Measurements from ENCODE around the gene EXOC2.

The EXOC2 gene, protein sequence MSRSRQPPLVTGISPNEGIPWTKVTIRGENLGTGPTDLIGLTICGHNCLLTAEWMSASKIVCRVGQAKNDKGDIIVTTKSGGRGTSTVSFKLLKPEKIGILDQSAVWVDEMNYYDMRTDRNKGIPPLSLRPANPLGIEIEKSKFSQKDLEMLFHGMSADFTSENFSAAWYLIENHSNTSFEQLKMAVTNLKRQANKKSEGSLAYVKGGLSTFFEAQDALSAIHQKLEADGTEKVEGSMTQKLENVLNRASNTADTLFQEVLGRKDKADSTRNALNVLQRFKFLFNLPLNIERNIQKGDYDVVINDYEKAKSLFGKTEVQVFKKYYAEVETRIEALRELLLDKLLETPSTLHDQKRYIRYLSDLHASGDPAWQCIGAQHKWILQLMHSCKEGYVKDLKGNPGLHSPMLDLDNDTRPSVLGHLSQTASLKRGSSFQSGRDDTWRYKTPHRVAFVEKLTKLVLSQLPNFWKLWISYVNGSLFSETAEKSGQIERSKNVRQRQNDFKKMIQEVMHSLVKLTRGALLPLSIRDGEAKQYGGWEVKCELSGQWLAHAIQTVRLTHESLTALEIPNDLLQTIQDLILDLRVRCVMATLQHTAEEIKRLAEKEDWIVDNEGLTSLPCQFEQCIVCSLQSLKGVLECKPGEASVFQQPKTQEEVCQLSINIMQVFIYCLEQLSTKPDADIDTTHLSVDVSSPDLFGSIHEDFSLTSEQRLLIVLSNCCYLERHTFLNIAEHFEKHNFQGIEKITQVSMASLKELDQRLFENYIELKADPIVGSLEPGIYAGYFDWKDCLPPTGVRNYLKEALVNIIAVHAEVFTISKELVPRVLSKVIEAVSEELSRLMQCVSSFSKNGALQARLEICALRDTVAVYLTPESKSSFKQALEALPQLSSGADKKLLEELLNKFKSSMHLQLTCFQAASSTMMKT

DNA sequence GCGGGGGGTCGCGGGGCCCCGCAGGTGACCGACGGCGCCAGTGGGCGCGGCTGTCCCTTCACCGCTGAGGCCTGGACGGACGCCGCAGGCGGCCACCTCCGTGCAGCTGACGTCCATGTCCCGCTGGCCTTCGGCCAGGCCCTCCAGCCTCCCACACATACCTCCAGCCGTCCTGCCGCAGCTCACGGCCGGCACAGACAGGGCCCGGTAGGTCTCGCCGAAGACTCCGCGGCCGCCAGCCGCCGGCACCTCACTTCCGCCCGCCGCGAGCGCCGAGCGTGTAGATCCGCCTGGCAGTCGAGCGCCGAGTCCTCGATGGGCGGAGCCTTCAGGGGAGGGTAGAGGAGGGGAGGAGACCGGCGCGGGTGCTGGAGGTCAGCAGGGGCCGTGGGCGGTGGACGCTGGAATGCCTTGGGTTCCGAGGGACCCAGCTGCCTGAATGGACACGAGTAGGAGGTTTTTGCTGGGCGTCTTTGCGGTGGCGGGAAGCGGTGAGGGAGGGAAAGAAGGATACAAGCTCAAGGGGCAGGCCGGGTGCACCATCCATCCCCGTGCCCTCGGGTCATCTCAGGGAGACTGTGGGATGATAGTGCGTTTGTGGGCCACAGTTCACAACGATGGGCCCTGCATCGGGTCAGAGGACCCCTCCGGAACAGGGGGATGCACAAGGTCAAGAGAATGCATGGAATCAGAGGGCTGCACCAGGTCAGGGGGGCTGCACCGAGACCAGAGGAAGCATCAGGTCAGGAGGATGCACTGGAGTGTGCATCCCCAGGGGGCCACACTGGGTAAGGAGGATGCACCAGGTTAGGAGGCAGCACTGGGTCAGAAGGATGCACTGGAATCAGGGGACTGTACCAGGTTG is at the start of gene EXOC2:
TSS of gene EXOC2 (minus strand) at position 282 of the 865 bp plus-strand sequence. CDS start 55,321 bp downstream, outside the sequence.
- peak; percentile 78 for DNase-seq (ENCODE audit: low read depth)
- TF ChIP-seq, protein P1, sequence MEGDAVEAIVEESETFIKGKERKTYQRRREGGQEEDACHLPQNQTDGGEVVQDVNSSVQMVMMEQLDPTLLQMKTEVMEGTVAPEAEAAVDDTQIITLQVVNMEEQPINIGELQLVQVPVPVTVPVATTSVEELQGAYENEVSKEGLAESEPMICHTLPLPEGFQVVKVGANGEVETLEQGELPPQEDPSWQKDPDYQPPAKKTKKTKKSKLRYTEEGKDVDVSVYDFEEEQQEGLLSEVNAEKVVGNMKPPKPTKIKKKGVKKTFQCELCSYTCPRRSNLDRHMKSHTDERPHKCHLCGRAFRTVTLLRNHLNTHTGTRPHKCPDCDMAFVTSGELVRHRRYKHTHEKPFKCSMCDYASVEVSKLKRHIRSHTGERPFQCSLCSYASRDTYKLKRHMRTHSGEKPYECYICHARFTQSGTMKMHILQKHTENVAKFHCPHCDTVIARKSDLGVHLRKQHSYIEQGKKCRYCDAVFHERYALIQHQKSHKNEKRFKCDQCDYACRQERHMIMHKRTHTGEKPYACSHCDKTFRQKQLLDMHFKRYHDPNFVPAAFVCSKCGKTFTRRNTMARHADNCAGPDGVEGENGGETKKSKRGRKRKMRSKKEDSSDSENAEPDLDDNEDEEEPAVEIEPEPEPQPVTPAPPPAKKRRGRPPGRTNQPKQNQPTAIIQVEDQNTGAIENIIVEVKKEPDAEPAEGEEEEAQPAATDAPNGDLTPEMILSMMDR (IDR thresholded peaks at IDR 0.05; ENCODE audit: low read length, missing control alignments): no peak
- H3K4me3 ChIP-seq (replicated peaks; ENCODE audit: low read depth, low read length): peak within 1 kb of the TSS; percentile 86

DNA sequence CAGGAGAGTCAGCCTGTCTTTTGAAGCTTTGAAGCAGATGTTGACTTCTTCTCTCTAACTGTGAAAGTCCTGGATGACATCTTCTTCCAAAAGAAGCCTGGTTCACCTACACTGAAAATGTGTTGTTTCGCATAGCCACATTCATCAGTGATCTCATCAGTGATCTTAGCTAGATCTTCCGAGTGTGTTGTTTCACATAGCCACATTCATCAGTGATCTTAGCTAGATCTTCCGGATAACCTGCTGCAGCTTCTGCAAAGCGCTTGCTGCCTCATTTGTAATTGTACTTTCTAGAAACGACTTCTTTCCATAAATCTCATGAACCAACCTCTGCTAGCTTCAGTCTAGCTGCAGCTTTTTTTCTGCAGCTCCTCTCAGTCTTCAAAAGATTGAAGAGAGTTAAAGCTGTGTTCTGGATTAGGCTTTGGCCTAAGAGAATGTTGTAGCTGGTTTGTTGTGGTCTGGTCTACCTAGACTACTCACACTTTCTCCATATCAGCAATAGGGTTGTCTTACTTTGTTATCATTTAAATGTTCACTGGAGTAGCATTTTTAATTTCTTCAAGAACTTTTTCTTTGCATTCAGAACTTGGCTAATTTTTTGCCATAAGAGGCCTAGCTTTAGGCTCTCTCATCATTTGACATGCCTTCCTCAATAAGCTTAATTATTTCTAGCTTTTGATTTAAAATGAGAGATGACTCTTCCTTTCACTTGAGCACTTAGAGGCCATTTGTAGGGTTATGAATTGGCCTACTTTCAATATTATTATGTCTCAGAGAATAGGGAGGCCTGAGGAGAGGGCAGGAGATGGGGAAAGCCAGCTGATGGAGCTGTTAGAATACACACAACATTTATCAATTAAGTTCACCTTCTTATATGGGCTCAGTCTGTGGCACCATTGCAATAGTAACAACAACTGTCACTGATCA is 48.7 kb upstream of the EXOC2 start:
- TF ChIP-seq, protein P1 (IDR thresholded peaks at IDR 0.05; ENCODE audit: low read length, missing control alignments): no peak
- H3K4me3 ChIP-seq (replicated peaks; ENCODE audit: low read depth, low read length): no peak overlapping the region
- DNase-seq (ENCODE audit: low read depth): no peak

DNA sequence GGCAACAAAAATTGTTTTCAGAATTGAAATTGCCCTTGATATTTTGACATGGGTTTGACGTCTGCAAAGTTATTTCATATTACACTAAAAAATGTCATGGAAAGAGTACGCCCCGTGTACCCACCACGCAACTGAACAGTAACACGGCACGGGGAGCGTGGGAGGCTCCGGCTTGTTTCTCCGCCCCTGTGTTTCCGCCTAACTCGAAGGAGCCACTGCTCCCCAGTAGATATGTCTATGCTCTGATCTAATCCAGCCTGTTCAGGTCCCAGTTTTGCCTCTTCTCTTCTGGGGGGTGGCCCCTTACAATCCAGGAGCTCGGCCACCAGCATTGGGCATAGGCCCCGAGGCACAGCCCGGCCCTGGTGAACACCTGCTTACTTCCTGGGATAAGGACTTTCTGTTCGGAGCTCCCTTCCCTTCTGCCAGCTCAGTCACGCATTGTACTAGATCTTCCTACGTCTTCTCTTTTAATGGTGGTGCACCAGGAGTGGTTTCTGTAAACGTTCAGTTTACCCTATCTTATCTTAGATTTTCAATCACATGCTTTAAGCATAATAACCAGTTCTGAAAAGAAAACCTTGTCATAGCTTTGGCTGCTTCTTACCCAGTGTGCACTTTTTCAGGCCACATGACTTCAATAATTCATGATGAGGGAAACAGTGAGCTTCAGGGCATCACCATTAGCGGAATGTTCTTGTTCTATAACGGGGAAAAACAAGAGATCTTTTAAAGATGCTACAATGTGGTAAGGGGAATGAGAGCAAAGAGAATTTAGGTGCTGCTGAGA is 43.9 kb upstream of the EXOC2 start:
- TF ChIP-seq, protein P1 (IDR thresholded peaks at IDR 0.05; ENCODE audit: low read length, missing control alignments): no peak
- no peak overlapping the region for H3K4me3 ChIP-seq (replicated peaks; ENCODE audit: low read depth, low read length)
- DNase-seq (ENCODE audit: low read depth): no peak

DNA sequence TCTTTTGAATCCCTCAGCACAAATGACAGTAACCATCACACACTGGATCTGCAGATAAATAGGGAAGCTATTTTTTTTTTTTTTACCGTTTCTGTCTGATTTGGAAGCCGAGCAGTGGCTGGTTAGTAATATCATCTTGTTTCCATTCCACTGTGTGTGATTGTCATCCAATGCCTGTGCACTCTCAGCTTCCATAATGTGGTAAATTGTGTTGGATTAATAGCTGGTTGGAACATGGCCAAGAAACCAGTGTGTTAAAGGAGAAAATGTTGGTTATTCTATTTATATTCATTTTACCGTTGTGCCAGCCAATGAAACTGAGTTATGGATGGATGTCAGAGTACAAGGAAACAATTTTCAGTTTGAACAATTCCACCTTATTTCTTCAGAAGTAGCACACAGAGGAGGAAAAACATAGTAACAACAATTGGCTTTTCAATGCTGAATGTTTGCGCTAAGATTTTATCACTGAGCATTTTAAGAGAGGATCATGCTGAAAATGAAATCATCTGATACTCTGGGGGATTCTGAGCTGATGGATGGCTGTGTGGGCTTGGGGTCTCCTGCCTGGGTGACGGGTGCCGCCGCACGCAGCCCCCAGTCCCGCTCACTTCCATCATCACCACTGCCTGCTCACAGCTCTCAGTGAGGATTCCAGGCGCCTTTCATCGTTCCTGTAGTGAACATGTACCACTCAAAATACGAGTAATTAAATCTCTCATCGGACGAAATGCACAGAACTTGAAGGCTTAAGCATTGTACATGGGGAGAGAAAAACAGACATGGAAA is 40.7 kb upstream of the EXOC2 start:
- TF ChIP-seq, protein P1 (IDR thresholded peaks at IDR 0.05; ENCODE audit: low read length, missing control alignments): no peak
- H3K4me3 ChIP-seq (replicated peaks; ENCODE audit: low read depth, low read length): no peak overlapping the region
- no peak for DNase-seq (ENCODE audit: low read depth)

DNA sequence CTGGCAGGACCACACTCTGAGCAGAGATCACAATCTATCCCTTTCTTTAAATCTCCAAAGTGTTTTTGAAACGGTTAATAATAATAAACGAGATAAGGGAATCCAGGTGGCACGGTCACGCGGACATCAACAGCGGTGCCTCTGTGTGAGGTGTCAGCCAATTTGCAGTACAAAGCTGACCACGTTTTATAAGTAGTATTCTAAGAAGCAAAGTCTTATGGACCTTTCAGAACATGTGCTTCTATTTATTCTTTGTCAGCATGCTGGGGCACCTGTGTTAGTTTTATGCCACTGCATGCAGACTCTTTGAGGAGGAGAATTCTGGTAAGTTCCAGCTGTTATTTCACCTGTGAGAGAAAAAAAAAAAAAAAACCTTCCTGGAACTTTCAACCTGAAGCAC is 39.0 kb upstream of the EXOC2 start:
- DNase-seq (ENCODE audit: low read depth): no peak
- TF ChIP-seq, protein P1 (IDR thresholded peaks at IDR 0.05; ENCODE audit: low read length, missing control alignments): no peak
- no peak overlapping the region for H3K4me3 ChIP-seq (replicated peaks; ENCODE audit: low read depth, low read length)
